Measurements from ENCODE around the gene AGR2. TPM values are rescaled to one million over a fixed set of nuclear protein-coding genes. Genes with fewer than 3 reads are reported as not detected.

AGR2 gene
- total RNA-seq, 1 experiment from 2014 or later = not detected

DNA sequence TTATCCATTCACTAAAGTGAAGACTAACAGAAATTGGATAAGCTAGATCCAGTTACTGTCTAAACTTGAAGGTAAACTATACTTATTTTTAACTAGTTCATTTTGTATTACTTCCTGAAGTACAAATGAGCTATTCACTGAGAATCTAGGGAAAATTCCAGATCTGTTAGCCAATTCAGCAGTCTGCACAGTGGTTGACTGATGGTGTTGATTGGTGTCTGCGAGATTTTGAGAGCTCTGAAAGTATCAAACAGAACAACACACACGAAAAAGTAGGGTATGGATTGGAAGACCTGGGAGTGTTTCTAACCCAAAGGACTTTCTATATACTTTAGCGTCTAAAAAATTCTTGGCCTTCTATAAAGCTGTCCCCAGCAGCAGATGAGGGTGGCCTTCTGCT is 33.6 kb upstream of the AGR2 start:
- ChIA-PET POLR2A (ENCODE audit: low non-redundant PET) (no interaction called here), CTCF (no interaction called here)
- Histone ChIP-seq H3K36me3 (ENCODE audit: insufficient read depth, low read length, poor library complexity, severe bottlenecking) (no peaks in the 10 kb centered on the region), H3K27me3 (replicated peaks; ENCODE audit: insufficient read depth, low read depth, low read length, poor library complexity) (no peaks in the 10 kb centered on the region), H3K27ac (ENCODE audit: low read depth, low read length, poor library complexity, severe bottlenecking) (no peak overlapping the region), H3K4me3 (ENCODE audit: low read depth, low read length, poor library complexity, severe bottlenecking) (no peak overlapping the region), H3K9me3 (ENCODE audit: low read depth, low read length, poor library complexity, severe bottlenecking) (no peaks in the 10 kb centered on the region), H3K4me1 (ENCODE audit: insufficient read depth, low read length, poor library complexity, severe bottlenecking) (no peaks in the 10 kb centered on the region)
- intact Hi-C loops (cut with micrococcal nuclease; ENCODE audit: unreplicated experiment) = no loop called here
- BruUV-seq (replicated peaks) = no TSS peak
- DNase-seq (ENCODE audit: low spot score) = no peak
- TF ChIP-seq EZH2 (IDR thresholded peaks at IDR 0.05; ENCODE audit: borderline replicate concordance, low read depth, low read length, poor library complexity, severe bottlenecking) = no peak
- TF ChIP-seq, protein P1, sequence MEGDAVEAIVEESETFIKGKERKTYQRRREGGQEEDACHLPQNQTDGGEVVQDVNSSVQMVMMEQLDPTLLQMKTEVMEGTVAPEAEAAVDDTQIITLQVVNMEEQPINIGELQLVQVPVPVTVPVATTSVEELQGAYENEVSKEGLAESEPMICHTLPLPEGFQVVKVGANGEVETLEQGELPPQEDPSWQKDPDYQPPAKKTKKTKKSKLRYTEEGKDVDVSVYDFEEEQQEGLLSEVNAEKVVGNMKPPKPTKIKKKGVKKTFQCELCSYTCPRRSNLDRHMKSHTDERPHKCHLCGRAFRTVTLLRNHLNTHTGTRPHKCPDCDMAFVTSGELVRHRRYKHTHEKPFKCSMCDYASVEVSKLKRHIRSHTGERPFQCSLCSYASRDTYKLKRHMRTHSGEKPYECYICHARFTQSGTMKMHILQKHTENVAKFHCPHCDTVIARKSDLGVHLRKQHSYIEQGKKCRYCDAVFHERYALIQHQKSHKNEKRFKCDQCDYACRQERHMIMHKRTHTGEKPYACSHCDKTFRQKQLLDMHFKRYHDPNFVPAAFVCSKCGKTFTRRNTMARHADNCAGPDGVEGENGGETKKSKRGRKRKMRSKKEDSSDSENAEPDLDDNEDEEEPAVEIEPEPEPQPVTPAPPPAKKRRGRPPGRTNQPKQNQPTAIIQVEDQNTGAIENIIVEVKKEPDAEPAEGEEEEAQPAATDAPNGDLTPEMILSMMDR (conservative IDR thresholded peaks at IDR 0.05; ENCODE audit: low read depth, low read length) = no peak

DNA sequence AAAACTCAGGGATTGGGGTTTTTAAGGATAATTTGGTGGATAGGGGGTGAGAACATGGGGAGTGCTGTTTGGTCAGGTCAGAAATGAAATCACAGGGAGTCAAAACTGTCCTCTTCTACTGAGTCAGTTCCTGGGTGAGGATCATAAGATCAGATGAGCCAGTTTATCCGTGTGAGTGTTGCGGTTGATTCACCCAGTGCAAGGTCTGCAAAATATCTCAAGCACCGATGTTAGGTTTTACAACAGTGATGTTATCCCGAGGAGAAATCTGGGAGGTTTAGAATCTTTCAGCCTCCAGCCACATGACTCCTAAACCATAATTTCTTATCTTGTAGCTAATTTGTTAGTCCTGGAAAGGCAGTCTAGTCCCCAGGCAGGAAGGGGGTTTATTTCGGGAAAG is 31.7 kb upstream of the AGR2 start:
- H3K4me1 ChIP-seq (ENCODE audit: insufficient read depth, low read length, poor library complexity, severe bottlenecking) = no peaks in the 10 kb centered on the region
- H3K9me3 ChIP-seq (ENCODE audit: low read depth, low read length, poor library complexity, severe bottlenecking) = no peaks in the 10 kb centered on the region
- no peak overlapping the region for H3K27ac ChIP-seq (ENCODE audit: low read depth, low read length, poor library complexity, severe bottlenecking)
- TF ChIP-seq EZH2 (IDR thresholded peaks at IDR 0.05; ENCODE audit: borderline replicate concordance, low read depth, low read length, poor library complexity, severe bottlenecking) = no peak
- TF ChIP-seq, protein P1 (conservative IDR thresholded peaks at IDR 0.05; ENCODE audit: low read depth, low read length) = no peak
- intact Hi-C loops (cut with micrococcal nuclease; ENCODE audit: unreplicated experiment) = no loop called here
- BruUV-seq (replicated peaks) = no TSS peak
- no peaks in the 10 kb centered on the region for H3K36me3 ChIP-seq (ENCODE audit: insufficient read depth, low read length, poor library complexity, severe bottlenecking)
- no peaks in the 10 kb centered on the region for H3K27me3 ChIP-seq (replicated peaks; ENCODE audit: insufficient read depth, low read depth, low read length, poor library complexity)
- ChIA-PET CTCF (no interaction called here), POLR2A (ENCODE audit: low non-redundant PET) (no interaction called here)
- DNase-seq (ENCODE audit: low spot score) = no peak
- no peak overlapping the region for H3K4me3 ChIP-seq (ENCODE audit: low read depth, low read length, poor library complexity, severe bottlenecking)

DNA sequence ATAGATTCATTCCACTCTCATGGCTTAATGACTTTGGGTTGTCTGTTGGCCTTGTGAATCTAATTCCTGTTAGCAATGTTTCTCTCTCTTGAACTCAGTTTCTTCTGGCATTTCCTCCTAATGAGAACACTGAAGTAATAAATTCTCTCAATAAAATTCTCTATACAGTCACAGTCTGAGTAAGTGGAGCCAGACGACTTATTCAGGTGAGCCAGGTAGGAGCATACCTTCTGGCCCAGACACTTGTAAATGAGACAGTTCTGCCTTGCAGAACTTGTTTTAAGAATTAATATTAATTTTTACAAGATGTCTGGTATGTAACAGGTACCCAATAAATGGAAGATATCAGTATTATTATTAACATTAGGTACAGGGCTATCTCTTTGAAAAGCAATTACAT is 28.6 kb upstream of the AGR2 start:
- Histone ChIP-seq H3K4me3 (ENCODE audit: low read depth, low read length, poor library complexity, severe bottlenecking) (no peak overlapping the region), H3K27me3 (replicated peaks; ENCODE audit: insufficient read depth, low read depth, low read length, poor library complexity) (no peaks in the 10 kb centered on the region), H3K4me1 (ENCODE audit: insufficient read depth, low read length, poor library complexity, severe bottlenecking) (no peaks in the 10 kb centered on the region), H3K27ac (ENCODE audit: low read depth, low read length, poor library complexity, severe bottlenecking) (no peak overlapping the region), H3K9me3 (ENCODE audit: low read depth, low read length, poor library complexity, severe bottlenecking) (no peaks in the 10 kb centered on the region), H3K36me3 (ENCODE audit: insufficient read depth, low read length, poor library complexity, severe bottlenecking) (no peaks in the 10 kb centered on the region)
- TF ChIP-seq, protein P1 (conservative IDR thresholded peaks at IDR 0.05; ENCODE audit: low read depth, low read length) = no peak
- no peak for TF ChIP-seq EZH2 (IDR thresholded peaks at IDR 0.05; ENCODE audit: borderline replicate concordance, low read depth, low read length, poor library complexity, severe bottlenecking)
- no peak for DNase-seq (ENCODE audit: low spot score)
- CTCF ChIA-PET = no interaction called here
- POLR2A ChIA-PET (ENCODE audit: low non-redundant PET) = no interaction called here
- intact Hi-C loops (cut with micrococcal nuclease; ENCODE audit: unreplicated experiment) = no loop called here
- no TSS peak for BruUV-seq (replicated peaks)
